ENCODE measurements around the gene PARD6G.
"Not testable (repeated sequence)": the region's sequence is repeated elsewhere in the genome, so short reads cannot be mapped to it uniquely, and the experiment has no call there.

PARD6G gene

DNA sequence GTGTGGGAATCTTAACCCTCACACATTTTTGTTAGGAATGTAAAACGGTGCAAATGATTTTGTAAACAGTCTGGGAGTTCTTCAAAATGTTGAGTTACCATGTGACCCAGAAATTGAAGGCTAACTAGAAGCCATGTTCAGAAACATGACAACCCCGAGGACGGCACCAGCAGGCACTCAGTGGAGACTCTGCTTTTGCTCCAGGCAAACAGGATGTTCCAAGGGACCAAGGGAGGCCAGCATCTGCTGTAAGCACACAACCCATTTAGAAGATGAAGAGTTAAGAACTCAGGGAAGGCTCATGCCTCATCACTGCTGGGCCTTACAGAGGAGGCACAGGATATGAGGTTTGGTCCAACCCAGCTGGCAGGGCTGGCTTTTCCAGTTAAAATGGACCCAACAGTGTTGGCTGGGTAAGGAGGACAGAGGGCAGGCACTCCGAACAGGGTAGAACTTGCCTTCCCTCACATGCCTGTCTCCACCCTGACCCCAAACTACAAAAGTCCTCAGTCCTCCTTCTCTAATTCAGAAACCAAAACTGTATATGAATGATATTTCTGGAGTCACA lies 23.6 kb downstream of the PARD6G start:
- TF ChIP-seq, protein P1, sequence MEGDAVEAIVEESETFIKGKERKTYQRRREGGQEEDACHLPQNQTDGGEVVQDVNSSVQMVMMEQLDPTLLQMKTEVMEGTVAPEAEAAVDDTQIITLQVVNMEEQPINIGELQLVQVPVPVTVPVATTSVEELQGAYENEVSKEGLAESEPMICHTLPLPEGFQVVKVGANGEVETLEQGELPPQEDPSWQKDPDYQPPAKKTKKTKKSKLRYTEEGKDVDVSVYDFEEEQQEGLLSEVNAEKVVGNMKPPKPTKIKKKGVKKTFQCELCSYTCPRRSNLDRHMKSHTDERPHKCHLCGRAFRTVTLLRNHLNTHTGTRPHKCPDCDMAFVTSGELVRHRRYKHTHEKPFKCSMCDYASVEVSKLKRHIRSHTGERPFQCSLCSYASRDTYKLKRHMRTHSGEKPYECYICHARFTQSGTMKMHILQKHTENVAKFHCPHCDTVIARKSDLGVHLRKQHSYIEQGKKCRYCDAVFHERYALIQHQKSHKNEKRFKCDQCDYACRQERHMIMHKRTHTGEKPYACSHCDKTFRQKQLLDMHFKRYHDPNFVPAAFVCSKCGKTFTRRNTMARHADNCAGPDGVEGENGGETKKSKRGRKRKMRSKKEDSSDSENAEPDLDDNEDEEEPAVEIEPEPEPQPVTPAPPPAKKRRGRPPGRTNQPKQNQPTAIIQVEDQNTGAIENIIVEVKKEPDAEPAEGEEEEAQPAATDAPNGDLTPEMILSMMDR (conservative IDR thresholded peaks at IDR 0.05) = no peak
- no peak for TF ChIP-seq ZFX (IDR thresholded peaks at IDR 0.05)

DNA sequence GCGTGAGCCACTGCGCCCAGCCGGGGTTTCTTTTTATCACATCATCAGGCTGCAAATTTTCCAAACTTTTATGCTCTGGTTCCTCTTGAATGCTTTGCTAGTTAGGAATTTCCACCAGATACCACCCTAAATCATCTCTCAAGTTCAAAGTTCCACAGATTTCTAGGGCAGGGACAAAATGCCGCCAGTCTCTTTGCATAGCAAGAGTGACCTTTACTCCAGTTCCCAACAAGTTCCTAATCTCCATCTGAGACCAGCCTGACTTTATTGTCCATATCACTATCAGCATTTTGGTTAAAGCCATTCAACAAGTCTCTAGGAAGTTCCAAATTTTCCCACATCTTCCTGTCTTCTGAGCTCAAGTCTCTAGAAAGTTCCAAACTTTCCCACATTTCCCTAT lies 27.8 kb downstream of the PARD6G start:
- H3K27ac ChIP-seq = not testable (repeated sequence)

More for the DNA sequence above, 23.6 kb downstream of the PARD6G start:
- H3K27ac ChIP-seq = no peak overlapping the region

DNA sequence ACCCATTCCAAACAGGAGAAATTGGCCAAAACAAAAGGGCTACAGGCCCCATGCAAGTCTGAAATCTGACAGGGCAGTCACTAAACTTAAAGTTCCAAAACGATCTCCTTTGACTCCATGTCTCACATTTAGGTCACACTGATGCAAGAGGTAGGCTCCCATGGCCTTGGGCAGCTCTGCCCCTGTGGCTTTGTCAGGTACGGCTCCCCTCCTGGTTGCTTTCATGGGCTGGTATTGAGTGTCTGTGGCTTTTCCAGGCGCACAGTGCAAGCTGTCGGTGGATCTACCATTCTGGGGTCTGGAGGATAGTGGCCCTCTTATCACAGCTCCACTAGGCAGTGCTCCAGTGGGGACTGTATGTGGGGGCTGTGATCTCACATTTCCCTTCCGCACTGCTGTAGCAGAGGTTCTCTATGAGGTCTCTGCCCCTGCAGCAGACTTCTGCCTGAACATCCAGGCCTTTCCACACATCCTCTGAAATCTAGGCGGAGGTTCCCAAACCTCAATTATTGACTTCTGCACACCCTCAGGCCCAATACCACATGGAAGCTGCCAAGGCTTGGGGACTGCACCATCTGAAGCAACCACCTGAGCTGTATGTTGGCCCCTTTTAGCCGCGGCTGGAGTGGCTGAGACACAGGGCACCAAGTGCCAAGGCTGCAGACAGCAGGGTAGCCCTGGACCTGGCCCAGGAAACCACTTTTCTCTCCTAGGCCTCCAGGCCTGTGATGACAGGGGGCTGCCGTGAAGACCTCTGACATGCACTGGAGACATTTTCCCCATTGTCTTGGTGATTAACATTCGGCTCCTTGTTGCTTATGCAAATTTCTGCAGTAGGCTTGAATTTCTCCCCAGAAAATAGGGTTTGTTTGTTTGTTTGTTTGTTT lies 28.7 kb downstream of the PARD6G start:
- TF ChIP-seq, protein P1 (conservative IDR thresholded peaks at IDR 0.05) = no peak
- TF ChIP-seq ZFX (IDR thresholded peaks at IDR 0.05) = no peak
- no peak overlapping the region for H3K27ac ChIP-seq

DNA sequence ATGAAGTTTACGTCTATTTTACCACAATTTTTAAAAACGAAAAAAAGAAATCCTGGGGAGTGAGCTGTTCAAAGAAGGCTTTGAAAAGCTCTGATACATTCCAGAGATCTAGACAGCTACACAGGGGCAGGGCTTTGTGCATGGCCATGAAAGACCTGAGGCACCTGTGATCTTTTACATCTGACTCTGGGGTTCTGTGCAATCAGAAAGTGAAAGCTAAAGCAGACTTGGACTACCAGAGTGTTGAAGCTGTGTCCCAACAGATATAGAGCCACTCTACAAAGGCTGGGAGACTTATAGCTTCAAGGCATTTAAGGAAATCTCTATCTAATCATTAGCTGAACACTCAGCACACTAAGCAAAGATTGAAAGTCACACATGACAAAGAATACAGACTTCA lies 34.1 kb downstream of the PARD6G start:
- no peak for TF ChIP-seq ZFX (IDR thresholded peaks at IDR 0.05)
- TF ChIP-seq, protein P1 (conservative IDR thresholded peaks at IDR 0.05) = no peak
- no peak overlapping the region for H3K27ac ChIP-seq

DNA sequence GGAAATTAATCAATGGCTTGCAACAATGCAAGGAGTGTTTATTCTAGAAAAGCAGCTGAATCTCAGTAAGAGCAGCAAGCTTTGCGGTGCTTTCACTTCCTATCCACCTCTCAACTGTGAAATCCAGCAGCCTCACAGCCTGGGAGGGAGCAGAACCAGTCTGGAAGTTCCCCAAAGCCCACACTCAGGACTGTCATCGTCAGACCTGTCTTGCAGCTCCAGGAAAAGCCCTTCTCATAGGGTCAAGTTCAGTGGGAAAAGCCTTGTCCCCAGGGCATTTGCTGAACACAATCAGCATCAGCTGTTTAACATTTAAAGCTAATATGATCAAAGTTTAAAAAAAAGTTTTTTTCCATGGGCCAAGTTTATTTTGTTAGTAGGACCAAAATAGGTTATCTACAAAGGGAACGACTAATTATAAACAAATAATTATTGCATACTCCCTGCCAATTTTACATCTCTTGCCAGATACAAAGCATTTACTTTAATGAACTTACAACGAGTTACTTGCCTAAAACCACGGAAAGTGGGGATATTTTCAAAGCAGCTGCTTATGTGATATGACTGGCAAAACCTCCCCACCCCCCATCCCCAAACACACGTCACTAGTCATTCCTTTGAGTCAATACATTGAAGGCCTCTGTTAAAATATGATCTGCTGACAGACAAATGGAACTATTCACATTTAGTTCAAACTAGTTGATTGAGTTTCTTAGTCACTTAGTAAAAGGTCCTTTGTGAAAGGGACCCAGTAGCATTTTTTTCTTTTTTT lies 36.8 kb downstream of the PARD6G start:
- no peak overlapping the region for H3K27ac ChIP-seq
- no peak for TF ChIP-seq ZFX (IDR thresholded peaks at IDR 0.05)
- TF ChIP-seq, protein P1 (conservative IDR thresholded peaks at IDR 0.05) = no peak

DNA sequence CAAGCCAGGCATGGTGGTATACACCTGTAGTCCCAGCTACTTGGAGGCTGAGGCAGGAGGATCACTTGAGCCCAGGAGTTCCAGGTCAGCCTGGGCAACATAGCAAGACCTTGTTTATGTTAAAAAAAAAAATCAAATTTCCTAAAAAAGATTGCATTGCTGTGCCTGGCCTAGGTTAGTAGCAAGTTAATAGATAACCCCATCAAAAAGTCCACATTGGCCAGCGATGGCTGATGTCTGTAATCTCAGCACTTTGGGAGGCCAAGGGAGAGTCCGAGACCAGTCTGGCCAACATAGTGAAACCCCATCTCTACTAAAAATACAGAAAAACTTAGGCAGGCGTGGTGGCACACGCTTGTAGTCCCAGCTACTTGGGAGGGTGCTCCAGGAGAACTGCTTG lies 38.7 kb downstream of the PARD6G start:
- TF ChIP-seq, protein P1 (conservative IDR thresholded peaks at IDR 0.05) = no peak
- no peak for TF ChIP-seq ZFX (IDR thresholded peaks at IDR 0.05)
- no peak overlapping the region for H3K27ac ChIP-seq

DNA sequence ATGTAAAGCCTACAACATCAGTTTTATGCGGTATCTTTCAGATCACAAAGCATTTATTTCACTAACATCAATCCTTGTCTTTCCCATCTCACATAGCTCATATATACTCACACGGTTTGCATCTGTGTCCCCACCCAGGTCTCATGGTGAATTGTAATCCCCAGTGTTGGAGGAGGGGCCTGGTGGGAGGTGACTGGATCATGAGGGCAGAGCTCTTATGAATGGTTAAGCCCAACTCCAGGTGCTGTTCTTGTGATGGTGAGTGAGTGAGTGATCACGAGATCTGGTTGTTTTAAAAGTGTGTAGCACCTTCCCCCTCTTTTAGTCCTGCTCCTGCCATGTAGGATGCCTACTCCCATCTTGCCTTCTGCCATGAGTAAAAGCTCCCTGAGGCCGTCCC lies 42.0 kb downstream of the PARD6G start:
- no peak overlapping the region for H3K27ac ChIP-seq
- no peak for TF ChIP-seq ZFX (IDR thresholded peaks at IDR 0.05)
- TF ChIP-seq, protein P1 (conservative IDR thresholded peaks at IDR 0.05) = no peak
